ENCODE results near the gene KPNA3.
"Not testable (repeated sequence)": the region's sequence is repeated elsewhere in the genome, so short reads cannot be mapped to it uniquely, and the experiment has no call there.

The KPNA3 gene

GRCh38 chr13:49806126-49806536, 13.6 kb upstream of the KPNA3 start:
- DNase-seq (ENCODE audit: low spot score): no peak

DNA sequence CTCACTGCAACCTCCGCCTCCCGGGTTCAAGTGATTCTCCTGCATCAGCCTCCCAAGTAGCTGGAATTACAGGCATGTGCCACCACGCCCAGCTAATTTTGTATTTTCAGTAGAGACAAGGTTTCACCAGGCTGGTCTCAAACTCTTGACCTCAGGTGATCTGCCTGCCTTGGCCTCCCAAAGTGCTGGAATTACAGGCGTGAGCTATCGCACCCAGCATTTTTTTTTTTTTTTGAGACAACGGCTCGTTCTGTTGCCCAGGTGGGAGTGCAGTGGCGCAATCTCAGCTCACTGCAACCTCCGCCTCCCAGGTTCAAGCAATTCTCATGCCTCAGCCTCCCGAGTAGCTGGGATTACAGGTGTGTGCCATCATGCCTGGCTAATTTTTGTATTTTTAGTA, 10.6 kb upstream of the KPNA3 start:
- DNase-seq (ENCODE audit: low spot score): not testable (repeated sequence)

DNA sequence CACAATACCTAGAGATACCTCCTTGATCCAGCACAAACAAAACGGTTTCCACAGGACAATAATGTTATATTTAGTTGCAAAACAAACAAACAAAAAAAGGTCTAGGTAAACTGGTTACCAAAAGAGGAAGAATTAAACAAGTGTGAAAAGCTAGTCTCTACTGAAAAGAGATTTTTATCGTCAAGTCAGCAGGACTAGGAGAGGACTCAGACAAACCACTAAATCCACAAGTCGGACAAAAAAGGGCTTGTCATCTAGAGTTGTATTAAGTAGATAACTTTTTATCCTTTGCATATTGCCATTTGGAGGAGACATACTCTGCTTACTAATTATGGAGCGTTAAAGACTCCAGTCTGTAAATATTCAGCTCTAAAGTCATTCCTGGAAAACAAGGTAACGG, 9.9 kb upstream of the KPNA3 start:
- no peak for DNase-seq (ENCODE audit: low spot score)

DNA sequence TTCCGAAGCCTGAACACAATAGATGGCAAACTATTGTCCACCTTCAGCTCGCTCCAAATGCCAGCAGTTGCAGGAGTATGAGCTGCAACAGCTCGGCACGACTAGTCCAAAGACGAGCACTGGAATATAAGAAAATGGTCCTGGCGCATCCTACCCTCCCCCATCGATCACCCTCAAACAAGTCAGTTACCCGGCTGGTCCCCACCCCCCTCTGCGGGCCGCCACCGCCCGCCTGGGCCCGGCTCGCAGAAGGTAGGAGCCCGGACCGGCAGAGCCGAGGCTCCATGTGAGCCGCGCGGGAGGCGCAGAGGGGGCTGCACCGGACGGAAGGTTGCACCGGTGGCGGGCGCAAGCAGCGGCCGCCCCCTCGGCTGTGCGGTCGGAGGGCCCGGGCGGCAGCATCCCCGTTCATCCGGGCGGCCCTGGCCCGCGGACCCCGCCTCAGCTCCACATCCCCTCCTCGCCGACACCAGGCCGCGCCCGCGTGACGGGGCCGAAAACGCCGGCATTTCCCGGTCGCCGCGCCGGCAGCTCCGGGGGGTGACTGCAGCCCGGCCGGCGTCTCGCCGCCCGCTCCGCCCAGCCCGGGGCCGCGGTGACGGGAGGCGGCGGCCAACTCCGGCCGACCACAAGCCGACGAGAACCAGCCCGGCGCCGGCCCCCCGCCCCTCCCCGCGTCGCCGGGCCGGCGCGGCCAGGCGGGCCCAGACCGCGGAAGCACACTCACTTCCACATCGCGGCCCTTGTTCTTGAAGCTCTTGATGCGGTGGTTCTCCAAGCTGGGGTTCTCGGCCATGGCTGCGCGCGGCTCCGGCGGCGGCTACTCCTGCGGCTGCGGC, 552 bp downstream of the KPNA3 start:
- peak; percentile 46 for DNase-seq (ENCODE audit: low spot score)

GRCh38 chr13:49791315-49791710, 1.2 kb downstream of the KPNA3 start:
- no peak for DNase-seq (ENCODE audit: low spot score)

DNA sequence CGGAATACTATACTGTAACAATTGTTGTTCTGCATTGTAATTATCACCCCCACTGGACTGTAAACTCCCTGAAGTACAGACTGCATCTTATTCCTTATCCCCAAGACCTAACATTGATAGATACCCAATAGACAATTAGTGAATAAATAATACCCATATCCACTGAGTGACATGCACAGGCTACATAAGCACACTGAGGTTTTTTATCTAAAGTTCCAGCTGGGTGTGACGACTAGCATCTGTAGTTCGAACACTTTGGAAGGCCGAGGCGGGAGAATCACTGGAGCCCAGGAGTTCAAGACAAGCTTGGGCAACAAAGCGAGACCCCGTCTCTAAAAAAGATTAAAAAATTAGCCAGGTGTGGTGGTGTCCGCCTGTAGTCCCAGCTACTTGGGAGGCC, 2.5 kb downstream of the KPNA3 start:
- DNase-seq (ENCODE audit: low spot score): no peak

GRCh38 chr13:49786401-49787008, 6.0 kb downstream of the KPNA3 start:
- DNase-seq (ENCODE audit: low spot score): no peak

DNA sequence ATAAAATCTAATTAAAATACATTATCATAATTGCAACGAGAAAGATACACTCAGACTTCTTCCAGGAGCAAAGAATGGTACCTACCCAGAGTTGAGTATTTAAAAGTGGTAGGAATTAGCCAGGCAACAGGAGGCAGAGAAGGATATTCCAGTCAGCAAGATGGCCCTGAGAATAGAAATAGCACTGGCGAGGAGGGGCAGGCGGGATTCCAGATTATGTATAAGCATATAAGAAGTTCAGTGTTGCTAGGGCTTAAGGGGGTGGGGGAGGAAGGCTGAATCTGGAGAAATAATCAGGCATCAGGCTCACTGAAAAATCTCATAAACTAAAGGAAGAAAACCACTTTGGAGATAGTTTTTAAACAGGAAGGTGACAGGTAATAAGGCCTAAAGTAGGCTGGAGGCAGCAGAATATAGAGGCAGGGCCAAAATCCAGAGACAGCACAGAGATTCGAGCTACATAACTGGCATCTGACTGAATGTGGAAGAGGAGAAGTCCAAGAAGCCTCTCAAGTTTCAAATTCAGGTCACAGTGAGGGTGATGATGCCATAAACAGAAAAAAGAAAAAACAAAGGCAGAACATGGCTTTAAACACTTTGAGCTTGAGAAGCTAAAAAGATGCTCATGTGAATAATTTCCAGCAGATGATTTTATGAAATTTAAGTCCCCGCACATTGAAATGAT, 7.5 kb downstream of the KPNA3 start:
- DNase-seq (ENCODE audit: low spot score): no peak

GRCh38 chr13:49783865-49784264, 8.6 kb downstream of the KPNA3 start:
- DNase-seq (ENCODE audit: low spot score): no peak

GRCh38 chr13:49782784-49783183, 9.7 kb downstream of the KPNA3 start:
- DNase-seq (ENCODE audit: low spot score): no peak

DNA sequence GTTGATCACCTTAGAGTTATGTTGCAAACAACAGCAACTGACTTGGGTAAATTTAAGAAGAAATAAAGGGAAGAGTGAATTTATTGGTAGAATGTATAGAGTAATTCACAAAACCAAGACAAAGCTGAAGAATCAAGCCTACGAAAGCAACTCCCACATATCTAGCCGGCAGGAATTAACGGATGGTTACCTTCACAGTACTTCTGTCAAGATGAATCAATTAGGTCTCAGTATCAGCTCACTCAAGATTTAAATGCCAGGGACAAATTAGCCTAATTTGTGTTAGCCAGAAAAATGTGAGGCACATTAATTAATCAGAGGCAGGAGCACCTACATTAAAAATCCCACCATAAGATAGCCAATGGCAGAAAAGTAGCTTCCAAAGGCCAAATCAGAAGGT, 10.7 kb downstream of the KPNA3 start:
- DNase-seq (ENCODE audit: low spot score): no peak

DNA sequence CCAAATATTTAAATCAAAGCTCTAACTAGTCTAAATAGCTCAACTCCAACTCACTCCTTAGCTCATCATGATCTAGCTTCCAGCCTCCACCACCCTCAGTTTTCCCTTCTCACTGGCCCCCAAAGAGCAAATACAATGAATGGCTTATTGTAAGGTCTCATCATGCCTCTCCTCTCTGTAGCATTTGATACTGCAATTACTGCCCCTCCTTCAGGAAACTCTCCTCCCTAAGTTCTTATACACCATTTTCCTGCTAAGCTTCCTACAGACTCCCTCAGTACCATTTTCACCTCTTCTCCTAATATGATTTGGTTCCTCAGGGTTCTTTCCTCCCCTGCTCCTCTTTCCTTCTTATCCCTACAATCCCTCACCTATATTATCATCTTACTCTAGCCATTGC, 12.8 kb downstream of the KPNA3 start:
- no peak for DNase-seq (ENCODE audit: low spot score)

- DNase-seq (ENCODE audit: low spot score): no peak
Measured at GRCh38 chr13:49777746-49778614, 14.5 kb downstream of the KPNA3 start.

DNA sequence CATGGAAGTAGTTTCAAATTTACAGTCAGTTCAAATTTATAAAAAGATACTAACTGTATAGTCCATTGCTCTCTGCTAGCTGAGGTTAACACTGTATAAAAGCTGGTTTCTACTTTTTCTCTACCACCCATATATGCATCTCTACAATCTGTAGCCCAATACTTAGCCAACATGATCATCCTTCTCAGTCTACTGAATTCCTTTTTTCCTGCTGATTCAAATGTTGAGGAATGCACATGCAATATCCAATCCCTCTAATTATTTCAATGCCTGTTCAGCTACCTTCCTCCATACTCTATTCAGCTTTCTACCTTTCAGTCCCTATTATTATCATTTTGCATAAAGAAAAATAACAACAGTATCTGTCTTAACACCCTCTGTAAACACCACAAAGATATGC, 15.6 kb downstream of the KPNA3 start:
- peak; percentile 44 for DNase-seq (ENCODE audit: low spot score)

GRCh38 chr13:49774376-49775005, 18.0 kb downstream of the KPNA3 start:
- no peak for DNase-seq (ENCODE audit: low spot score)

DNA sequence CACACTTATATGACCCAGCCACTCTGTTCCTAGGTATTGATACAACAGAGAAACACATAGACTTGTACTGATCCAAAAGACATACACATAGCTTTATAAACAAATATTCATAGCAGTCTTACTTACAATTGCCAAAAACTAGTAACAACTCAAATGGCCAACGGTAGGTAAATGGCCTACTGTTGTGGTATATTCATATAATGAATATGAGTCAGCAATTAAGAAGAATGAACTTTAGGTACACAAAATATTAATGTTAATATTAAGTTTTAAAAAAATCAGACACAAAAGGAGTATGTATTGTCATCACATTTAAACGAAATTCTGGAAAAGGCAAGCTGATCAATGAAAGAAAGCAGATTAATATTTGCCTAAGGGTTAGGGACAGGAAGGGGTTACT, 19.7 kb downstream of the KPNA3 start:
- no peak for DNase-seq (ENCODE audit: low spot score)

GRCh38 chr13:49761811-49762210, 30.7 kb downstream of the KPNA3 start:
- not testable (repeated sequence) for DNase-seq (ENCODE audit: low spot score)

DNA sequence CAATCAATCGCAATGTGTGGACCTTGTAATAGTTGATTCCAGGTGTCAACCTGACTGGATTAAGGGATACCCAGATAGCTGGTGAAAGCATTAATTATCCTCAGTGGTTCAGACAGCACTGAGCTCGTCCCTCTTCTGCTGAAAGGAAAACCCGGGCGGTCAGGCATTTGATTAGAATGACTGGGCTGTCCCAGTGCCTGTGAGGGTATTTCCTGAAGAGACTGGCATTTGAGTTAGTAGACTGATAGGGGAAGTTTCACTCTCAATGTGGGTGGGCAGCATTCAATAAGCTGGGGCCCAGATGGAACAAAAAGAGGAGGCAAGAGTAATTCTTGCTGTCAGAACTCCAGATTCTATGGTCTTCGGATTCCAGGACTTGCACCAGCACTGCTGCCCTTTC, 31.9 kb downstream of the KPNA3 start:
- no peak for DNase-seq (ENCODE audit: low spot score)

- no peak for DNase-seq (ENCODE audit: low spot score)
Measured at GRCh38 chr13:49759503-49759902, 33.0 kb downstream of the KPNA3 start.

GRCh38 chr13:49756263-49756662, 36.2 kb downstream of the KPNA3 start:
- DNase-seq (ENCODE audit: low spot score): no peak

GRCh38 chr13:49754146-49754545, 38.3 kb downstream of the KPNA3 start:
- DNase-seq (ENCODE audit: low spot score): no peak

GRCh38 chr13:49749848-49750247, 42.6 kb downstream of the KPNA3 start:
- no peak for DNase-seq (ENCODE audit: low spot score)

All from AG08395 (cell line).